Muscle of leg (tissue), 11 donors: ENCODE results near the gene MAGOH. TPM values are rescaled to one million over a fixed set of nuclear protein-coding genes. Genes with fewer than 3 reads are reported as not detected.
"Not testable (repeated sequence)": the region's sequence is repeated elsewhere in the genome, so short reads cannot be mapped to it uniquely, and the experiment has no call there.

Experiments
- DNase-seq: peaks from one replicate; pipeline ENCODE4 v3.0.0; 2013
- H3K27ac ChIP-seq: one replicate; pipeline ENCODE4 v1.5.1; 2013; ENCODE audit warnings: mild to moderate bottlenecking, low read length, control low read depth
- H3K27me3 ChIP-seq: one replicate; pipeline ENCODE4 v1.6.1; 2013; ENCODE audit warnings: low read length; ENCODE audit not compliant: control insufficient read depth, insufficient read depth
- H3K36me3 ChIP-seq: one replicate; pipeline ENCODE4 v1.6.1; 2013; ENCODE audit warnings: low read length; ENCODE audit not compliant: control insufficient read depth, insufficient read depth
- H3K4me1 ChIP-seq: one replicate; pipeline ENCODE4 v1.6.1; 2013; ENCODE audit warnings: low read length; ENCODE audit not compliant: control insufficient read depth, insufficient read depth
- H3K4me3 ChIP-seq: one replicate; pipeline ENCODE4 v1.5.1; 2013; ENCODE audit warnings: low read length, control low read depth
- H3K9me3 ChIP-seq: replicated peaks from 2 replicates; pipeline ENCODE4 v1.6.1; 2013; ENCODE audit warnings: low read depth, low read length; ENCODE audit not compliant: control insufficient read depth
- WGBS: methylation state at CpG from one replicate; pipeline ENCODE4 v1.1.5; 2013; ENCODE audit warnings: missing lambda C conversion rate; ENCODE audit not compliant: insufficient coverage; 5-methylcytosine and 5-hydroxymethylcytosine counted together
- polyA plus RNA-seq, 8 donors: library from polyadenylated mRNA; unstranded; fragments of 120-200 nt; gene quantifications; one replicate each; pipeline versions ENCODE4 v1.2.1 to v1.2.3, GENCODE V29; 2013; ENCODE audit warnings: inconsistent platforms in 1 of 8, low replicate concordance in 1 of 8; ENCODE audit not compliant: insufficient read length in 8 of 8, insufficient read depth in 1 of 8
- total RNA-seq: library from RNA; stranded (reverse); fragments of 120-200 nt; gene quantifications from one replicate; pipeline ENCODE4 v1.2.4, GENCODE V29; 2013

Gene MAGOH
- total and polyA plus RNA-seq, 9 donors, result 26.4 to 65.2 (median 50.1) TPM

DNA sequence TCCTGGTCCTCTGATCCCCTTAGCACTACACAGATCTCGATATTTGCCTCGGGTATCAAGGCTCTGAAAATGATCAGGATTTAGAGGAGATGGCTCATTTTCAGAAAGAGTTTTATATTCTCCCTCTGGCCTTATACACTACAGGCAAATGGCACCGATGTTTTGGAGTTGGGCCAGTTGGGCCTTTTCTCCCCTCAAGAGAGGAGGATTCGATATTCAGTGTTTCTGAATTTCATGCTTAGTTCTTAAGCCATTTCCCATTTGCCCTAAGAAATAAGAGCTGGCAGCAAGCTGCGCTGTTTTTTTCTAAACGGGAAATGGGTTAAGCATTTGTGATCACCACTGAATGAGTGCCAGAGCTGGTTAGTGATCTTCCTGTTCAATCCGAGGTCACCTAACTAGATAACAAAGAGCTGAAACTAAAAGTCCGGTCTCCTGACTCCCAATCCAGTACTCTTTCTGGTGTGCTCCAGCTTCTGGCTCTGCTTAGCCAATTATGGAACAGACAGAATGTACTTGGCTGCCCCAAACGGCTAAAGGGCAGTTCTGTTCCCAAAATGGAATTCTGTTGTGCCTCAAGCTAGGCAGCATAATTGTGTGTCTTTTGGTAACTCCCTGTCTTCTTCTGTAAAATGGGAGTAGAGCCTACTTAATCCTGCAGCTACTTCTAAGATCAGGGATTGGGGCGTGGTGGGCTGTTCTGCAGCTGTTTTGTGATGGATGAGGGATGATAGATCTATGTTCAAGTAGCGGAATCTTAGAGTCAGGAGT is 42.9 kb downstream of the MAGOH start:
- peaks cover 2% of the 10 kb centered on the region for H3K36me3 ChIP-seq
- H3K4me1 ChIP-seq, result peaks cover 21% of the 10 kb centered on the region
- H3K27me3 ChIP-seq, result no peaks in the 10 kb centered on the region
- 65% methylated on average over 7 of the region's 11 CpGs for WGBS
- H3K27ac ChIP-seq, result no peak overlapping the region
- H3K4me3 ChIP-seq, result no peak overlapping the region
- DNase-seq, result peak; percentile 27
- H3K9me3 ChIP-seq, result no peaks in the 10 kb centered on the region

GRCh38 chr1:53190210-53190611 is 48.1 kb downstream of the MAGOH start:
- Histone ChIP-seq H3K9me3 (no peaks in the 10 kb centered on the region), H3K36me3 (no peaks in the 10 kb centered on the region), H3K4me3 (no peak overlapping the region), H3K4me1 (no peaks in the 10 kb centered on the region), H3K27me3 (no peaks in the 10 kb centered on the region), H3K27ac (no peak overlapping the region)
- 66% methylated on average over 8 of the region's 10 CpGs for WGBS
- no peak for DNase-seq

DNA sequence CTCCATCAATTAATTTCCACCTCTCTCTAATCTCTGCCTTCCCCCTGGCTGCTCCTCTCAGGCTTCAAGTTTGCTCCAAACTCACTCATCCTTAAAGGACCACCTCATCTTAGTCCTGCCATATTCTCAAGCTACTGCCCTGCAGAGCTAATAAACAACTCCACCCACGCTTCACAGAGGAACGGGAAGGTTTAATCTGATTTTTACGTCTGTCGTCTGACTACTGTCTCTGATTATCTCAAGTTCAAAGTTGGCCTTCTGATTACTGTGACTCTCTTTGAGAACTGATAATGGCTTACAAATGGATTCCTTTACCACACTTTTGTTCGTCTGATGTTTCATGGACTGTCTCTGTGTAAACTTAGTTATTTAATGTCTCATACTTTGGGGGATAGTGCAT is 49.3 kb downstream of the MAGOH start:
- Histone ChIP-seq H3K9me3 (no peaks in the 10 kb centered on the region), H3K27me3 (no peaks in the 10 kb centered on the region), H3K27ac (no peak overlapping the region), H3K4me1 (peaks cover 4% of the 10 kb centered on the region), H3K36me3 (no peaks in the 10 kb centered on the region), H3K4me3 (no peak overlapping the region)
- 100% methylated on average over 1 of the region's 5 CpGs for WGBS
- no peak for DNase-seq

DNA sequence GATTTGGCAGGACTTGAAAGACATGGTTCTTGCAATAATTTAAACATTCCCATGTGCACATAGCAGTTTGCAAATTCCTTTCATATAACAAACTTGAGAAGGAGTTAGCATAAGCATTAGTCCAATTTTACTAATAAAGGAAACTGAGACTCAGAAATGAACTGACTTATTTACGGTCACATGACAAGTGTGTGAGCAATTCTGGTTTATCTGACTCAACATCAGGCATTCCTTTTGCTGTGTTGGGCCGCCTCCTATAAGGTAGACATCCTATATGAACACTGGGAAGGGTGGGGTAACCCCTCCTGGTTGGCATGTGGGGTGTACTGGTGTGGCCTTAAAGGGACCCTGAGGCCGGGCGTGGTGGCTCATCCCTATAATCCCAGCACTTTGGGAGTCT is 50.2 kb downstream of the MAGOH start:
- H3K9me3 ChIP-seq, result no peaks in the 10 kb centered on the region
- H3K27me3 ChIP-seq, result no peaks in the 10 kb centered on the region
- H3K4me1 ChIP-seq, result peaks cover 4% of the 10 kb centered on the region
- no peak for DNase-seq
- H3K4me3 ChIP-seq, result no peak overlapping the region
- H3K27ac ChIP-seq, result no peak overlapping the region
- H3K36me3 ChIP-seq, result no peaks in the 10 kb centered on the region
- WGBS, result 100% methylated on average over 1 of the region's 4 CpGs

GRCh38 chr1:53187401-53187800 is 50.9 kb downstream of the MAGOH start:
- Histone ChIP-seq H3K9me3 (no peaks in the 10 kb centered on the region), H3K4me1 (peaks cover 4% of the 10 kb centered on the region), H3K36me3 (no peaks in the 10 kb centered on the region), H3K27ac (no peak overlapping the region), H3K27me3 (no peaks in the 10 kb centered on the region), H3K4me3 (no peak overlapping the region)
- no CpG with 5 or more reads among the region's 1 CpG for WGBS
- no peak for DNase-seq

GRCh38 chr1:53186533-53186932 is 51.8 kb downstream of the MAGOH start:
- no peaks in the 10 kb centered on the region for H3K9me3 ChIP-seq
- no peak overlapping the region for H3K4me3 ChIP-seq
- no peak overlapping the region for H3K27ac ChIP-seq
- H3K36me3 ChIP-seq, result no peaks in the 10 kb centered on the region
- H3K27me3 ChIP-seq, result no peaks in the 10 kb centered on the region
- H3K4me1 ChIP-seq, result peaks cover 4% of the 10 kb centered on the region
- no peak for DNase-seq
- no CpG with 5 or more reads among the region's 3 CpGs for WGBS

DNA sequence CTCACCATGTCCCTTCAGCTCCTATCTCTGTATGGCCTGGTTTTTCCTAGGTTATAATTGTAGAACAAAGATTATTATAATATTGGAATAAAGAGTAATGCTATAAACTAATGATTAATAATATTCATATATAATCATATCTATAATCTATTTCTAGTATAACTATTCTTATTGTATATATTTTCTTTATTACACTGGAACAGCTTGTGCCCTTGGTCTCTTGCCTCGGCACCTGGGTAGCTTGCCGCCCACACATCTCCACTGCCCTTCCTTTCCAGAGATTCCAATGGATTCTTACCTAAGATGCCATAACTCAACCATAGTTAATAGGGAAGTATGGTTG is 52.4 kb downstream of the MAGOH start:
- H3K4me1 ChIP-seq, H3K27me3 ChIP-seq, DNase-seq, H3K27ac ChIP-seq, H3K4me3 ChIP-seq, H3K9me3 ChIP-seq, H3K36me3 ChIP-seq: not testable (repeated sequence)
- WGBS, result no CpG with 5 or more reads among the region's 2 CpGs

DNA sequence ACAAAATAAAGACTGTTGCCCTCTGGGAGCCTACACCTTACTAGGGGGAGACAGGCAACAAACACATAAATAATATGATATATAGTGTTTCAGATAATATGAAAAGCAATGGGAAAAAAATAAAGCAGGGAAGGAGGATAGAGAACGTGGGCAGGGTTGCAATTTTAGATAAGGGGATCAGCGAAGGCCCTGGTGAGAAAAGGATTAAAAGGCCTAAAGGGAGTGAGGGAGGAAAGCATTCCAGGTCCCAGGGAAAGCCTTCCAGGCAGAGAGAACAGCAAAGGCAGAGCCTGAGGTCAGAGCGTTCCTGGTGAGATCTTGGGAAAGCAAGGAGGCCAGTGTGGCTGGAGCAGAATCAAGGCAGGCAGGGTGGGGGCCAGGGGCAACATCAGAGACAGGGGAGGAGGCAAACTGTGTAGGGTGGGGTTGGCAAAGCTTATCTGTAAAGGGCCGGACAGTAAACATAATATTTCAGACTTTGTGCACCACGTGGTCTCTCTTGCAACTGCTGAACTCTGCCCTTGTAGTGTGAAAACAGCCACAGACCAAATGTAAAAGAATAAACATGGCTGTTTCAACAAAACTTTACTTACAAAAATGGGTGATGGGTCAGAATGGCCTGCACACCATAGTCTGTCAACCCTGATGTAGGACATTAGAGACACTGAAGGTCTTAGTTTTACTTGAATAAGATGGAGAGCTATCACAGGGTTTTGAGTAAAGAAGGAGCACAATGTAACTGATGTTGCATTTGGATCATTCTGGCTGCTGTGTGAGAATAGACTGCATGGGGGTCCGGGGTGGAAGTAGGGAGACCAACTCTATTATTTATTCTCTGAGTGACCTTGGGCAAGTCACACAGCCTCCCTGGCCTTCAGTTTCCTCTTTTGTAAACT is 55.0 kb downstream of the MAGOH start:
- Histone ChIP-seq H3K4me3 (no peak overlapping the region), H3K9me3 (no peaks in the 10 kb centered on the region), H3K27ac (no peak overlapping the region), H3K36me3 (no peaks in the 10 kb centered on the region), H3K4me1 (peaks cover 4% of the 10 kb centered on the region), H3K27me3 (no peaks in the 10 kb centered on the region)
- DNase-seq, result no peak
- WGBS, result 63% methylated on average over 5 of the region's 6 CpGs

DNA sequence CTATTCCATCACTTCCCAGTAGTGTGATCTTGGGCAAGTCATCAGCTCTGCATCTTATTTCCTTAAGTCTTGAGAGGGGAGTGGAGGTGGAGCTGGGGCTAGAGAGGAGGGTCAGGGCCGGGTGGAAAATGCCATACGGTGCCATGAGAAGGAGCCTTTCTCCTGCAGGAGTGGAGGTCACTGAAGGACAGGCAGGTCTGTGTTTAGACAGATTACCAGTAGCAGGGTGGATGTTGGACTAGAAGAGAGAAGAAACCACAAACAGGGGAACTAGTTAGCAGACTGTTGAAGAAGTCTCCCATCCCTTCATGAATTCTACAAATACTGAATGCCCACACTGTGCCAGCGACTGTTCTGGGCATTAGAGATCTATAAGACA is 55.6 kb downstream of the MAGOH start:
- no peak for DNase-seq
- 82% methylated on average over 2 of the region's 3 CpGs for WGBS

GRCh38 chr1:53182111-53182593 is 56.2 kb downstream of the MAGOH start:
- peak; percentile 82 for DNase-seq
- H3K27me3 ChIP-seq, result no peaks in the 10 kb centered on the region
- no peaks in the 10 kb centered on the region for H3K36me3 ChIP-seq
- peaks cover 4% of the 10 kb centered on the region for H3K4me1 ChIP-seq
- H3K27ac ChIP-seq, result no peak overlapping the region
- H3K4me3 ChIP-seq, result no peak overlapping the region
- WGBS, result 17% methylated on average over 10 of the region's 16 CpGs
- no peaks in the 10 kb centered on the region for H3K9me3 ChIP-seq

More for the DNA sequence above, 55.6 kb downstream of the MAGOH start:
- Histone ChIP-seq H3K4me1 (peaks cover 4% of the 10 kb centered on the region), H3K36me3 (no peaks in the 10 kb centered on the region), H3K27me3 (no peaks in the 10 kb centered on the region), H3K27ac (no peak overlapping the region), H3K4me3 (no peak overlapping the region), H3K9me3 (no peaks in the 10 kb centered on the region)
